NOMO-1 (cell line): ENCODE data around the gene NDUFAF7.
"Not testable (repeated sequence)": the region's sequence is repeated elsewhere in the genome, so short reads cannot be mapped to it uniquely, and the experiment has no call there.

ENCODE experiments used
- DNase-seq, 2 experiments: peaks; one replicate each; lab custom pipeline; 2025; ENCODE audit not compliant: unreplicated experiment in 2 of 2; lab: John Stamatoyannopoulos, UW

NDUFAF7 gene, protein sequence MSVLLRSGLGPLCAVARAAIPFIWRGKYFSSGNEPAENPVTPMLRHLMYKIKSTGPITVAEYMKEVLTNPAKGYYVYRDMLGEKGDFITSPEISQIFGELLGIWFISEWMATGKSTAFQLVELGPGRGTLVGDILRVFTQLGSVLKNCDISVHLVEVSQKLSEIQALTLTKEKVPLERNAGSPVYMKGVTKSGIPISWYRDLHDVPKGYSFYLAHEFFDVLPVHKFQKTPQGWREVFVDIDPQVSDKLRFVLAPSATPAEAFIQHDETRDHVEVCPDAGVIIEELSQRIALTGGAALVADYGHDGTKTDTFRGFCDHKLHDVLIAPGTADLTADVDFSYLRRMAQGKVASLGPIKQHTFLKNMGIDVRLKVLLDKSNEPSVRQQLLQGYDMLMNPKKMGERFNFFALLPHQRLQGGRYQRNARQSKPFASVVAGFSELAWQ

DNA sequence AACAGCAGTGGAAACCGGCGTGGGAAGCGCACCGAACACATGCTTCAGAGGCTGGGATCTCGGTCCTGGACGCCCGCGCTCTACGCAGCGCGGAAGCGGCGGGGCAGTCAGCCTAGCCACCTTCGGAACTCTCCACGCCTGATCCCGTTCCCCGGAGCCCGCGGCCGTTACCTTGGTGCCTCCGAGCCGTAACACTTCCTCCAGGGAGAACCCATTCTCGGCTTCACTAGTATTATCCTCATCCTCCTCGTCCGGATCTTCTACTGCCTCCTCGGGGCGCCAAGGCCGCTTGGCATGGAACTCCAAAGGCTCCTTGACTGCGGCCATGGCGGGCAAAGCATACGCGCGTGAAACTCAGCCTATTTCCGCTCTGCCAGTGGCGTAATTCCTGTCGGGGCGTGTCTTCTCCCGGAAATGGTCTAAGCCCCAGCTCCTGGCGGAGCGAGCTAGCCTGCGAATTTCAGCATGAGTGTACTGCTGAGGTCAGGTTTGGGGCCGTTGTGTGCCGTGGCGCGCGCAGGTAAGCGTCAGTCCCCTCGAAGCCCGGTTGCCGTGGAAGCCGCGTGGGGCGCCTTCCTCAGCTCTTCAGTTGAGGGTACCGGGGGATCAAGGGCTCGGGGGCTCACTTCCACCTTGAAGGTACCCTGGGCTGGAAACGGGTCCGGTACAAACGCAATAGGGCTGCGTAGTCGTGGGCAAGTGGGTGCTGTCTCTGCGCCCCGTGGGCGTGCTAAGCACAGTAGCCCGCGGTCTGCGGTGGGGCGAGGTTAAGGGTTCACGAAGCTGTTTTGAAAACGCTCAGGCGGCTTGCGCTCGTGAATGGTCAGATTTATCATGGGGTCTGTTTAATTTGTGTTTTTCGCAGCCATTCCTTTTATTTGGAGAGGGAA lies at the start of gene NDUFAF7, which contains the start of gene CEBPZ:
NDUFAF7 (plus strand) TSS at position 418 of the 890 bp plus-strand sequence; CDS start at position 466, 48 bp downstream.
CEBPZ (minus strand) TSS at position 356 of the 890 bp plus-strand sequence; CDS start at position 327, 29 bp downstream.
- peak; percentile 90 to 95 for DNase-seq

DNA sequence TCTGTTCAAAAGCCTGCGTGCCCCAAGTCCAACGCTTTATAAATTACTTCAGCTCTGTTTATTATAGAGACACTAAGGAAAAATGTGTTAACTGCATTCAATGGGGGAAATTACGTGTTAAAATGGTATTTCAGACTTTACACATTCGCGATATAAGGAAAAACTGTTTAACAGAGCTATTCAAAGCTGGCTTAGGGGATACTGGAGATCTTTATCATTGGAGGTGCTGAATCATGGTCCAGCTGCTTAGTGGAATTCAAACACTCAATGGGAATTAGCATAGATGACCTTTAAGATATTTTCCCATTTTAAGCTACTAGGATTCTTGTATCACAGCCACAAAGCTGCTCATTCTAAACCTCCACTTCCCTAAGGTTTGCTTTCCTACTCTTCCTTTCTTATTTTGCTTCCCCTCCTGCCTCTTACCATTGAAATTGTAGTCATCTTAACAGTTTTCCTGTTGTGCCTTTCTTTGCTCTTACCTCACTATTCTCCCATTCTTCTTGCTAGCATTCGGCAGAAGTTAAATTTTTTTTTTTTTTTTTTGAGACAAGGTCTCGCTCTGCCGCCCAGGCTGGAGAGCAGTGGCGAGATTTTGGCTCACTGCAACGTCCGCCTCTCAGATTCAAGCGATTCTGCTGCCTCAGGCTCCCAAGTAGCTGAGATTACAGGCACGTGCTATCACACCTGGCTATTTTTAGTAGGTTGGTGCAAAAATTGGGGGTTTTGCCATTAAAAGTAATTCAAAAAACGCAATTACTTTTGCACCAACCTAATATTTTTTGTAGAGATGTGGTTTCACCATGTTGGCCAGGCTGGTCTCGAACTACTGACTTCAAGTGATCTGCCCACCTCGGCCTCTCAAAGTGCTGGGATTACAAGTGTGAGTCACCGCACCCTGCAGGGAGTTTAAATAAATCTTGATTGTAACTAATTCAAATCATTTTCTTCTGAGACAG lies 49.5 kb upstream of the NDUFAF7 start:
- DNase-seq: no peak

DNA sequence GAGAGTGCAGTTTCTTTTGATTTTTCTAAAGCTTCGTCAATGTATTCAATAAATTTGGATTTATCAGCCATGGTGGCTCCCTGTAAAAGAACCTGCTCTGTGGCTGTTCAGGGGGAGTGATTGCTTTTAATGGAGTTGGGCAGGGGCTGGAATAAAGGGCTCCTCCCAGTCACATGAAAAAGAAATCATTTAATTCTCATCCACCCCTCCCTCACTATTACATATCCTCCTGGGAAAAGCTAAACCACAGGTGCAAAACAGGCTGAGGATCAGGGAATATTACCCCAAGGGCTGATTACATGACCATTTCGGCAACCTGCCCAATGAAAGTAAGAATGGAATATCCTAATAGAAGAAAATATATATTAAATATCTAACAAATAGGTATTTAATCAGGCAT lies 42.9 kb upstream of the NDUFAF7 start, which contains the start of gene SULT6B1:
SULT6B1 (minus strand) TSS at position 101 of the 400 bp plus-strand sequence; CDS start at position 71, 30 bp downstream.
- DNase-seq: no peak

DNA sequence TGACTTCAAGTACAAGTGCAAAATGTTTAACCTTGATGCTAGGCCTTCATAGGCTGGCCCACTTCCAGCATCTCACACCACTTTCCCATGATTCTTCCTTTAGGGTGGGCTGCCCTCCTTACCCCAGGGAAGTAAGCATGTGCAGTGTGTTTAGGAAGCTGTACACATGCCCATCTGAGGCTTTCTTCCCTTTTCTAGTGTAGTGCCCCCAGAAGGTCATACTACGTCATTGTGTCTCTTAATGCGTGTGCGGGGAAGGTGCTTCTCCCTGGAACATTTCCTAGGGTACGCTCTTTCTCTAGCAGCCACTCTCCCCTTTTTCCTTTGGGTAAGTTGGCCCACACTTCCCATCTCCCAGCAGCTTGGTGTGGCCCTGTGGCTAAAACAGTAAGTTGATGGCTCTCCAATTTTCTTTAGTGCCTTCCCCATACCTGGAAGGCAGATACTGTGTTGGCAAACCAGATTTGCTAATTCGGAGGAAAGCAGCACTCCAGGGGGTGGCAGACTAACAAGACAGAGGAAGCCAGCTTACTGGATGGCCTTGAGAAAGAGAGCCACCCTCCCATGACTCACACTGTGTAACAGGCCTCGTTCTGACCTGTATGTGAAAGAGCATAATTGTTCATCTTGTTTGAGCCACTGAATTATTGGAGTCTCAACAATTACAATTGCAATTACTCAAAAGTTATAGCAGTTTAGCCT lies 41.9 kb upstream of the NDUFAF7 start:
- peak; percentile 74 to 89 for DNase-seq

DNA sequence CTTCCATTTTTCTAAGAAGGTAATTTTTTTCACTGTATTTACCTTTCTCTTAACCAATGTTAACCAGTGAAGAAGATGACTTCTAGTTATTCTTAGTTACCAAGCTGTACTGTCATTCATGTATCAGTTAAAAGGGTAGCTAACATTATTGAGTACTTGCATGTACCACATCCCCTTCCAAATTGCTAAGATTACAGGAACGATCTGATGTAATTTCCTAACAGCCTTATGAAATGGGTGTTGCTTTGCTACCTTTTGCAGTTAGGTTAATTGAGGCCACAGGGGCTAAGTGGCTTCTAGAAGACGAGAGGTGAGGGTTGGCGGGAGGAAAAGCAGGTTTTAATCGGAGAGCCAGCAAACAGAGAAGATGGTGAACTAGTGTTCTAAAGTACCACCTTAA lies 41.2 kb upstream of the NDUFAF7 start:
- peak; percentile 72 to 82 for DNase-seq

DNA sequence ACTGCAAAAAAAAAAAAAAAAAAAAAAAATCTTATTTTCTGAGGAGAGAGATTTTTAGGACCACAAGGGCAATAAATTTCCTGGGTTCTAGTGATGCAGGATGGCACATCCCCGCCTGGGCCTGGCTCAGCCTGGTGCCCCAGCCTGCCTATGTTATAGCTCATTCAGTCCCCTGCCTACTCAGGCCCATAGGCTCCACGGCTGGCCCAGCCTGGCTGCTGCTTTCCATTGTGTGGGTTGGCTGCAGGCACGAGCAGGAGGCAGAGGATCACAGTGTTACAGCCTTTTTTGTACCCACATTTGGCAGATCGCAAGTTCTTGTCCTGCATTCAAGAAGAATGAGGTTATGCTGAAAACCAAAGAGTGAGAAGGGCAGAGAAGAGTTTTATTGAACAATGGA lies 40.2 kb upstream of the NDUFAF7 start:
- DNase-seq: no peak

DNA sequence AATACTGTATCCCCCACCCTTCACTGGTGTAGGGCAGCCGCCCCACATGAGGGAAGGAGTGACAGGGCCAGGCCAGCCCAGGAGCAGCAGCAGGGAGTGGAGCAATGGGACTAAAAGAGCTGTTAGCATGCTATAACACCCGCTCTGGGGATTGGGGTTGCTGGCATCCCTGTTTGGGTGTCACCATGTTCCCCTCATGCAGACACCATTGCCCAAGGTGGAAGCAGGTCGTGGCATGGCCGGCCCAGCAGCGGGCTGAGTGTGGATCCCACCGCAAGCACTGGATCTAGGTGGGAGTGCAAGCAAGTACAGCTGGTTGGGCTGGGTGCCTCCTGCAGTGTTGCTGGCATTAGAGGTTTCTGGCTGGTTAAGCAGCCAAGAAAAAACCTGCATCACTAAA lies 39.7 kb upstream of the NDUFAF7 start:
- no peak for DNase-seq

DNA sequence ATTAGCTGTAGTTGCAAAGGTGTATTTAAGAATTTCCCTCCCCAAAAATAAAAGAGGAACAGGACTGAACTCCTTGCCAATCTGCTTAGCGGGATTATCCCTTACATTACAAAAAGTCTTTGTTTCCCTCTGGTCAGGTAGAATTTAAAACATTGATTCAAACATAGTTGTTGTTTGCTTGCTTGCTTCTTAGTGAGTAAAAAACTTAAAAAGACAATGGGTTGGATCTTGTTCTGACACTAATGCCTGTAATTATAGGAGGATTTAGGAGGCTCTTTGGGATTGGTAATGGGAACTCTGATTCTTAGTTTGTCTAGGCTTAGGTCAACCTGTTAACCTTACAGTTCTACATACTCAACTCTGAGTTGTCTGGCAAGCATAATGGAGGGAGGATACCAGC lies 38.9 kb upstream of the NDUFAF7 start:
- DNase-seq: no peak

DNA sequence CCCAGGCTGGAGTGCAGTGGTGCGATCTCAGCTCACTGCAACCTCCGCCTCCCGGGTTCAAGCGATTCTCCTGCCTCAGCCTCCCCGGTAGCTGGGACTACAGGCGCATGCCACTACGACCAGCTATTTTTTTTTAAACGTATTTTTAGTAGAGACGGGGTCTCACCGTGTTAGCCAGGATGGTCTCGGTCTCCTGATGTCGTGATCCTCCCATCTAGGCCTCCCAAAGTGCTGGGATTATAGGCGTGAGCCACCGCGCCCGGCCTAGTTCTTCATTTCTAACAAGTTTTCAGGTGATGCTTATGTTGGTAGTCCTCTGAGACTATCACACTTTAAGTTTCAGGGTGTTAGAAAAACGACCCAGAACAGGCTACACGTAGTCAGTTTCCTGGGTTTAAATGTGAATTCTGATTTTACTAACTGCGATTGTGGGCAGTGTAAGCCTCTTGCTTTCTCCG lies 35.6 kb upstream of the NDUFAF7 start:
- not testable (repeated sequence) for DNase-seq

DNA sequence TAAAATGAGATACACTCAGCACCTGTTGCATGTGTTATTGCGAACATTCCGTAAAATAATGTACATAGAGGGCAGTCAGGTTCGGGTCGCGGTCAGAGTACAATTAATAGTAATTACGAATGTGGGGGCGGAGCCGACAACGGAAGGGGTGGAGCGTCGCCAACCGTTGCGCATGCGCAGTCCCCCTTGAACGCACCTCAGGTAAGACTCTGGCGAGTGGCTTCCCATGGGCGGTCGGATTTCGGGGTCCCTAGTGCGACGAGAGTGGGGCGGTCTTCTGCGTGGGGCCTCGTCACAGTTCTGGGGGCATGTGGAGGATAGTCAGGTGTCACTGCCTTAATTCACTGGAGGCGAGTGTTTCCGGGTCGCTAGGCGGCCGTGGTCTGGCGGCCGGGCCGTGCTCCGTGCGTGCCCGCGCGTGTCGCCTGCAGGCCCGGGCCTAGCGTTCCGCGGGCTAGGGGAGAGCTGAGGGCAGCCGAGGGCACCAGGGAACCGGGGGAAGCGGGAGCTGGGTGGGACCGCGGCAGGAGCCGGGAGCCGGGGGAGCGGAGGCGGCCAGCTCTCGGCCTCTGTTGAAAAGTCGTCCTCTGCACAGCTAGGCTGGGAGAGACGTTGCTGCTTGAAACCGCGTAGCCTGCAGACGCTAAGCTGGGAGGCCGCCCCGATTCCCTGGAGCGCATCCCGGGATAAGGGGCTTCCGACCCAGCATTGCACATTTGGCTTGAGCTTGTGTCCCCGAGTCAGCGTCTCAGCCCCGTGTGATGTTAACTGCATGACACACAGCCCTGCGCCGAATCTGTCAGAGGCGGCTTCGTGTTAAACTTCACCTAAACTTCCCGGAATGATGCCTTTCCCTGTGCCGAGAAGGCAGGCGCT lies 34.9 kb upstream of the NDUFAF7 start, which contains the start of gene CEBPZOS:
CEBPZOS (plus strand) TSS at position 177 of the 876 bp plus-strand sequence. CDS start 3,209 bp downstream, outside the sequence.
- peak; percentile 21 to 29 for DNase-seq

DNA sequence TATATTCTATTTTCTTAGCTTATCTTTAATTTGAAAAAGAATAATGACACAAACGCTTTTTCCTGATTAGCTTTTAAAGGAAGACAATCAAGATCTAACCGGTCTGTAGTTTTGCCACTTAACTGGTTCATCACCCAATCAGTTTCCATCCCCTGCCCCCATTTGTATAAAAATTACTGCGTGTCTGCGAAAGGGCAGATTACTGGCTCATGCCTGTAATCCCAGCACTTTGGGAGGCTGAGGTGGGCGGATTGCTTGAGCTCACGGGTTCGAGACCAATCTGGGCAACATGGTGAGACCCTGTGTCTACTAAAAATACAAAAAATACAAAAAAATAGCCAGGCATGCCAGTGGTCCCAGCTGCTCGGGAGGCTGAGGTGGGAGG lies 32.8 kb upstream of the NDUFAF7 start:
- no peak for DNase-seq

DNA sequence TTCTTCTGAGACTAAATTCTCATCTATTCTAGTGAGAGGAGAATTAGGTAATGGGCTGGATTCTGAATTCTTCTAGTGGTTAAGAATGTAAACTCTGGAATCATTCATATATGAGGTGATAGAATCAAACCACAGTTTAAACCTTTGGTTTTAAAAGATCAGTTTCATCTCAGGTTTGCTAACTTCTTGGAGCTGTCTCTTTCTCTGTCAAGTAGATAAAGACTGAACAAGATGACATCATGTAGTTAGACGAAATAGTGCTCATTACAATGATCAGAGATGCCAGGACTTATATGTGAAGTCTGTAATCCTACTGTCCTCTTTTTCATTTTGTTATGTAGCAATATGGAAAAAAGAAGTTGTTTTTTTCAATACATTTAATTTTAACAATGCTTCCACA lies 30.2 kb upstream of the NDUFAF7 start:
- DNase-seq: no peak

DNA sequence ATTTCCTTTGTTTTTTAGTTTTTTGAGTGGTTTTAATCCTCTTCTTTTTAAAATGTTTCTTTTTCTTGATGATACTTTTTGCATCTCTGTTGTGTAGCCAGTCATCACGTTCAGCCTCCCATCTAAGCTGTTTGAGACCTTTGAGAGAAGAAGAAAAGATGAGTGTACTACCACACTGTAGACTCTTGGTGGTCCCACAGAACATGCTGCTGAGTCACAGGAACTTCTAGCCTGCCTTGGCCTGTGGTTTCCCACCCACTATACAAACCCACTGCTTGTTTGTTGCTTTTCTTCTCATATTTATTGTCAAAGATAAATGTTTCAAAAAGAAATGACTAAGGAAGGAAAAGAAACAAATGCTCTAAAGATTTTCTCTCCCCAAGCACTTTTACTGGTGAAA lies 29.7 kb upstream of the NDUFAF7 start:
- no peak for DNase-seq

DNA sequence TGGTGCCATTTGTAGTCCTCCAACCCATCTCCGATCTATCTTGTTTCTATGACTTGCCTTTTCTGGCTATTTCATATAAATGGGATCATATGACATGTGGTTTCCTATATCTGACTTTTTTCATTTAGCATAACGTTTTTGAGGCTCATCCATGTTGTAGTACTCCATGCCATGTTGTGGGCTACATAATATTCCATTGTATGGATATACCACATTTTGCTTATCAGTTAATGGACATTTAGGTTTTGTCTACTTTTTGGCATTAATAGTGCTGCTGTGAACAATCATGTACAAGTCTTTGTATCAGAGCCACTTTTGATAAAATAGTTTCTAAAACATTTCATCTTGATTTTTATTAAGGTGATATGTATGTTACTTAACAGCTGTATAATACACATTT lies 27.8 kb upstream of the NDUFAF7 start:
- DNase-seq: no peak

DNA sequence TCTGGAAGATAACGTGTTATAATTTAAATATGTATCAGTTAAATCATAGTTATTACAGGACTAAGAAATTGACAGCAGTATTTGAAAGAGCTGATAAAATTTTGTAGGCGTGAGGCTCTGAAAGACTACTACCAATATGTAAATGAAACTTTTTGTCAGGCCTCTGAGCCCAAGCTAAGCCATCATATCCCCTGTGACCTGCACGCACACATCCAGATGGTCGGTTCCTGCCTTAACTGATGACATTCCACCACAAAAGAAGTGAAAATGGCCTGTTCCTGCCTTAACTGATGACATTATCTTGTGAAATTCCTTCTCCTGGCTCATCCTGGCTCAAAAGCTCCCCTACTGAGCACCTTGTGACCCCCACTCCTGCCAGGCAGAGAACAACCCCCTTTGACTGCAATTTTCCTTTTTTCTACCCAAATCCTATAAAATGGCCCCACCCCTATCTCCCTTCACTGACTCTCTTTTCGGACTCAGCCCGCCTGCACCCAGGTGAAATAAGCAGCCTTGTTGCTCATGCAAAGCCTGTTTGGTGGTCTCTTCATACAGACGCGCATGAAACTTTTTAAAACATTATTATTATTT lies 26.3 kb upstream of the NDUFAF7 start:
- DNase-seq: not testable (repeated sequence)

DNA sequence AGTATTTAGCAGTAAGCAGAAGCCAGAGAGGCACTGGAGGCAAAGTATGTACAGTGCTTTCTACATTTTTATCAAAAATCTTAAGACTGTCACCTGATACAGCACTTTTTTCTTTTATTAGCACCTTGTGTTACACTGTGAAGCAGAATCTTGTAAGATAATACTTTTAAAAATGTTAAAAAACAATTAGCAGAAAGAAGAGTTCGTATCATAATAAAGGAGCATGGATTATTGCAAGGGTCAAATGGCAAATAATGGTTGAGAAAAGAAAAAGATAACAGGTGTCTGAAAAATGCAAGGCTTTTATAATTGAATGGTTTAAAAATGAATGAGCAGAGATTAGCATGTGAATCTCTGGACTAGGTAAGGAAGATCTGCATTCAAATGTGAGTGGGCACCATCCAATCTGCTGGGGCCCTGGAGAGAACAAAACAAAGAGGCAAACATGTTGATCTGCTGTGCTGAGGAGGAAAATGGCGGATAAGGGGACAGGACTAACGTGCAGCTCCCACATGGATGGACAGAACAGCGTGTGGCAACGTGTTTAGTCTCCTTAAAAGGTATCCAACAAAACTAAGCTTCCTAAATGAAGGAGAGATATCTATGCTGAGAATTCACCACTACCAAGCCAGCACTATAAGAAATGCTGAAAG lies 25.6 kb upstream of the NDUFAF7 start:
- DNase-seq: no peak

DNA sequence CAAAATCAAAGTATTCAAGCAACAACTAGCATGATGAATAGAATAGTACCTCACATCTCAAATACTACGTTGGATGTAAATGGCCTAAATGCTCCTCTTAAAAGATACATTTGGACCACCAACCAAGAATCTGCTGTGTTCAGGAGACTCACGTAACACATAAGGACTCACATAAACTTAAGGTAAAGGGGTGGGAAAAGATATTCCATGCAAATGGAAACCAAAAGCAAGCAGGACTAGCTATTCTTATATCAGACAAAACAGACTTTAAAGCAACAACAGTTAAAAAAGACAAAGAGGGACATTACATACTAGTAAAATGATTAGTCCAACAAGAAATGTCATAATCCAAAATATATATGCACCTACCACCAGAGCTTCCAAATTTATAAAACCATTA lies 24.7 kb upstream of the NDUFAF7 start:
- DNase-seq: not testable (repeated sequence)

DNA sequence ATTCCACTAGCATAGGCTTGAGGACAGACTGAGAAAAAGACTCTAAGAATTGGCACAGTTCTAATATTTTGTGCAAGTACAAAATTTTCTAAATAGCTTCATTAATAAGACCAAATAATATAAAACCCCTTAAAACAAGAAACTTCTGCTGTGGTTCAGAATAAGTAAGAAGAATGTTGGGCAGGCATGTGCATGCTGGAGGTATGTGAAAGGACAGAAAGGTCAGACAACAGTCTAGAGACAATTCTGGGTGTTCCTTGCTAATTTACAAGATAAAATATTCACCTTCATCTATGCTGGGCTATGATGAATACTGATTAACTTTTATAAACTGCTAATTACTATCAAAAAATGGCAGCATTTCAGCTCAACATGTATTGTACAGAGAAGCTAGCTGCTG lies 20.2 kb upstream of the NDUFAF7 start:
- DNase-seq: no peak
